Adrenal gland (tissue), 5 donors: ENCODE measurements around the gene SARM1.

Experiments used
- CTCF ChIP-seq, 6 experiments: fragments of 450-650 bp in 4 of 6; fragments of 200-600 bp in 2 of 6; sonication (generic) in 1 of 6; IDR thresholded peaks; 1 replicate in 5 of 6; 2 replicates in 1 of 6; pipeline versions ENCODE4 v1.5.1 to v1.8.0; 2016 to 2021; ENCODE audit warnings: antibody characterized with exemption in 6 of 6, mild to moderate bottlenecking in 2 of 6, moderate library complexity in 1 of 6
- POLR2A ChIP-seq, 2 donors: fragments of 450-650 bp; IDR thresholded peaks; one replicate each; pipeline ENCODE4 v1.6.1; 2017; ENCODE audit warnings: antibody characterized with exemption in 2 of 2, mild to moderate bottlenecking in 2 of 2, moderate library complexity in 1 of 2
- donor health status: DM: no; HTN: no; CAD: no.

GRCh38 chr17:28365487-28365886 lies 6.0 kb upstream of the SARM1 start:
- TF ChIP-seq CTCF (IDR thresholded peaks at IDR 0.05), result no peak
- TF ChIP-seq POLR2A (IDR thresholded peaks at IDR 0.05), result no peak
